ENCODE data around the gene VPS25.
"Not testable (repeated sequence)": the region's sequence is repeated elsewhere in the genome, so short reads cannot be mapped to it uniquely, and the experiment has no call there.

Gene VPS25

GRCh38 chr17:42773290-42774035, at the start of gene VPS25:
TSS of gene VPS25 (plus strand) at chr17:42773449. CDS start at chr17:42773476, 27 bp downstream.
- no peak for DNase-seq

GRCh38 chr17:42723636-42724035, 49.6 kb upstream of the VPS25 start:
- DNase-seq, result no peak

- DNase-seq, result no peak
Observed at GRCh38 chr17:42725143-42725542, 48.1 kb upstream of the VPS25 start.

- no peak for DNase-seq
Observed at GRCh38 chr17:42740699-42741098, 32.5 kb upstream of the VPS25 start.

GRCh38 chr17:42742916-42743315, 30.3 kb upstream of the VPS25 start:
- DNase-seq, result not testable (repeated sequence)

- no peak for DNase-seq
Observed at GRCh38 chr17:42743595-42744282, 29.5 kb upstream of the VPS25 start.

GRCh38 chr17:42744283-42744805, 28.9 kb upstream of the VPS25 start:
- no peak for DNase-seq

GRCh38 chr17:42744806-42745617, 28.2 kb upstream of the VPS25 start, which contains the start of gene EZH1:
TSS of gene EZH1 (minus strand) at chr17:42745040. CDS start at chr17:42728941, 16,099 bp downstream.
- peak; percentile 62 for DNase-seq

- no peak for DNase-seq
Observed at GRCh38 chr17:42748202-42748907, 24.9 kb upstream of the VPS25 start.

GRCh38 chr17:42748908-42749798, 24.1 kb upstream of the VPS25 start:
- DNase-seq, result no peak

GRCh38 chr17:42750739-42751344, 22.4 kb upstream of the VPS25 start:
- no peak for DNase-seq

- no peak for DNase-seq
Observed at GRCh38 chr17:42751628-42752027, 21.6 kb upstream of the VPS25 start.

- no peak for DNase-seq
Observed at GRCh38 chr17:42754782-42755181, 18.5 kb upstream of the VPS25 start.

GRCh38 chr17:42759982-42760651, 13.1 kb upstream of the VPS25 start:
- DNase-seq, result no peak

- DNase-seq, result no peak
Observed at GRCh38 chr17:42760652-42761581, 12.3 kb upstream of the VPS25 start, which contains the start of gene RAMP2. TSS of gene RAMP2 (plus strand) at chr17:42761227. CDS start at chr17:42761262, 35 bp downstream.

GRCh38 chr17:42761638-42762037, 11.6 kb upstream of the VPS25 start:
- DNase-seq, result no peak

- no peak for DNase-seq
Observed at GRCh38 chr17:42766124-42766523, 7.1 kb upstream of the VPS25 start.

GRCh38 chr17:42767512-42767911, 5.7 kb upstream of the VPS25 start:
- DNase-seq, result no peak

GRCh38 chr17:42768006-42768405, 5.2 kb upstream of the VPS25 start:
- DNase-seq, result not testable (repeated sequence)
